Ascending aorta (tissue), 2 donors: ENCODE data around the gene FLCN. TPM values are rescaled to one million over a fixed set of nuclear protein-coding genes. Genes with fewer than 3 reads are reported as not detected.

Experiments
- DNase-seq, 2 donors: peaks; one replicate each; pipeline ENCODE4 v3.0.0-alpha.2; 2019; ENCODE audit warnings: low spot score in 2 of 2
- H3K27ac ChIP-seq, 2 donors: fragments of 200-600 bp; sonication (generic); one replicate each; pipeline ENCODE4 v1.5.1; 2016 to 2017; ENCODE audit warnings: mild to moderate bottlenecking in 1 of 2
- H3K27me3 ChIP-seq: fragments of 200-600 bp; sonication (generic); one replicate; pipeline ENCODE4 v1.5.1; 2017
- H3K36me3 ChIP-seq, 2 donors: fragments of 200-600 bp; sonication (generic); one replicate each; pipeline ENCODE4 v1.5.1; 2016
- H3K4me1 ChIP-seq, 2 donors: fragments of 200-600 bp; sonication (generic); one replicate each; pipeline ENCODE4 v1.5.1; 2016 to 2017; ENCODE audit warnings: mild to moderate bottlenecking in 1 of 2
- H3K4me3 ChIP-seq, 2 donors: fragments of 200-600 bp; sonication (generic); one replicate each; pipeline ENCODE4 v1.5.1; 2016 to 2017; ENCODE audit warnings: mild to moderate bottlenecking in 1 of 2
- H3K9me3 ChIP-seq, 2 donors: fragments of 200-600 bp; sonication (generic); one replicate each; pipeline ENCODE4 v1.5.1; 2016
- intact Hi-C: fragments of 100-400 bp; cut with DNase I; formaldehyde crosslinking; loops from one replicate; pipeline ENCODE4 v1.15.1; 2023
- total RNA-seq: library from RNA; depleted of rRNA; stranded (reverse); fragments of >200 nt; gene quantifications from one replicate; pipeline ENCODE4 v1.1.0, GENCODE V29; 2016
- TF ChIP-seq, protein P1 (sequence below), 3 experiments: fragments of 200-600 bp in 2 of 3; fragments of 450-650 bp in 1 of 3; sonication (generic) in 2 of 3; IDR thresholded peaks; one replicate each; pipeline ENCODE4 v1.5.1; 2016 to 2019; ENCODE audit warnings: antibody characterized with exemption in 3 of 3, mild to moderate bottlenecking in 1 of 3, moderate library complexity in 1 of 3

Gene FLCN
- total RNA-seq, 1 donor from 2014 or later, result 48.6 TPM

DNA sequence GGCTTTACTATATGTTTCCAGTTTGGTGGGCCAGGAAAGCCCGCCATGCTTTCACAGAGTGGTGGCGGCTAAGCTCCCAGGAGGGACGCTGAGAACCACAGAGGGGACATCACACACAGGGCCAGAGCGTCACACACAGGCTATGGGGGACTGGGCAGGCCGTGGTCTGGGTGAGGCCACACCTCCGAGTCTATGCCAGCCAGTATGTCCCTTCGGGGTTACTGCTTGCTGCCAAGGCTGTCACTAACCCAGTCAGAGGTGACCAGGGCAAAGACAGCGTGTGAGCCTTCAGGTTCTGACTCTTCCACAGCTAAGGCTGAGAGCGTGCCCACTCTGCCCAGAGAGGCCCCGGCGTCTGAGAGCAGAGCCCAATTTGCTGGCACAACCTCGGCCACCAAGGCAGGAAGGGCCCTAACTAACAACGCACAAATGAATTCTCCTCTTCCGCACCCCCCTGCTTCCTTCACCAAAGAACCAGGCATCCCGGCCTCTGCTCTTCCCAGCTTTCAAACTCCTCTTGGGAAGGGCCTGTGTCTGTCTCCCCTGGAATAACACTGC lies 33.7 kb downstream of the FLCN start:
- no peak for DNase-seq
- H3K36me3 ChIP-seq, result peaks cover 0 to 4% of the 10 kb centered on the region in 2 donors
- H3K4me1 ChIP-seq, result peaks cover 13 to 36% of the 10 kb centered on the region in 2 donors
- no peaks in the 10 kb centered on the region for H3K9me3 ChIP-seq
- no peak overlapping the region for H3K4me3 ChIP-seq
- H3K27ac ChIP-seq, result peak overlapping the region; percentile 89 to 90
- TF ChIP-seq, protein P1, sequence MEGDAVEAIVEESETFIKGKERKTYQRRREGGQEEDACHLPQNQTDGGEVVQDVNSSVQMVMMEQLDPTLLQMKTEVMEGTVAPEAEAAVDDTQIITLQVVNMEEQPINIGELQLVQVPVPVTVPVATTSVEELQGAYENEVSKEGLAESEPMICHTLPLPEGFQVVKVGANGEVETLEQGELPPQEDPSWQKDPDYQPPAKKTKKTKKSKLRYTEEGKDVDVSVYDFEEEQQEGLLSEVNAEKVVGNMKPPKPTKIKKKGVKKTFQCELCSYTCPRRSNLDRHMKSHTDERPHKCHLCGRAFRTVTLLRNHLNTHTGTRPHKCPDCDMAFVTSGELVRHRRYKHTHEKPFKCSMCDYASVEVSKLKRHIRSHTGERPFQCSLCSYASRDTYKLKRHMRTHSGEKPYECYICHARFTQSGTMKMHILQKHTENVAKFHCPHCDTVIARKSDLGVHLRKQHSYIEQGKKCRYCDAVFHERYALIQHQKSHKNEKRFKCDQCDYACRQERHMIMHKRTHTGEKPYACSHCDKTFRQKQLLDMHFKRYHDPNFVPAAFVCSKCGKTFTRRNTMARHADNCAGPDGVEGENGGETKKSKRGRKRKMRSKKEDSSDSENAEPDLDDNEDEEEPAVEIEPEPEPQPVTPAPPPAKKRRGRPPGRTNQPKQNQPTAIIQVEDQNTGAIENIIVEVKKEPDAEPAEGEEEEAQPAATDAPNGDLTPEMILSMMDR (IDR thresholded peaks at IDR 0.05), result no peak
- intact Hi-C loops, result loop anchor here (10.0 kb wide), 1 partner anchor 198 kb away; no protein-coding TSS in a partner anchor
- no peaks in the 10 kb centered on the region for H3K27me3 ChIP-seq

GRCh38 chr17:17201907-17202306 lies 35.1 kb downstream of the FLCN start:
- TF ChIP-seq, protein P1 (IDR thresholded peaks at IDR 0.05), result no peak
- H3K27me3 ChIP-seq, result no peaks in the 10 kb centered on the region
- peaks cover 0 to 4% of the 10 kb centered on the region in 2 donors for H3K36me3 ChIP-seq
- intact Hi-C loops, result loop anchor here (10.0 kb wide), 1 partner anchor 197 kb away; no protein-coding TSS in a partner anchor
- no peak overlapping the region for H3K27ac ChIP-seq
- no peaks in the 10 kb centered on the region for H3K9me3 ChIP-seq
- no peak overlapping the region for H3K4me3 ChIP-seq
- DNase-seq, result no peak
- H3K4me1 ChIP-seq, result peaks cover 13 to 33% of the 10 kb centered on the region in 2 donors

DNA sequence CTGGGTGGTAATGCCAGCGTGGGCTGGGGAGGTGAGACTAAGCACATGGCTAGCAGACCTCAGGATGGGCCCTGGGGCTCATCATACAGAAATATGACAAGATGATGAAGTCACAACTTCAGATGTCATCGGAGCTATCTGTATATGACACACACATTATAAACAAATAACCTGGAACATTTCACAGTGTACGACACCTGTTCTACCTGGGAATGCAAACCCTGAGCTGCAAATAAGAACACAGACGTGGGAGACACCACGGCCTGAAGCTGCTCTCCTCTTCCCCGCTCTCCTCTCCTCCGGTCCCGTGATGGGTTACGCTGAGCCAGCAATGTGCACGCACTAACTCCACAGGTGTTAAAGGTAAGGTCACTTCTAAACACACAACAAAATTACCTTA lies 35.7 kb downstream of the FLCN start:
- Histone ChIP-seq H3K4me3 (no peak overlapping the region), H3K27me3 (no peaks in the 10 kb centered on the region), H3K4me1 (peaks cover 8 to 29% of the 10 kb centered on the region in 2 donors), H3K27ac (no peak overlapping the region), H3K9me3 (no peaks in the 10 kb centered on the region), H3K36me3 (peaks cover 0 to 4% of the 10 kb centered on the region in 2 donors)
- no peak for DNase-seq
- intact Hi-C loops, result loop anchor here (10.0 kb wide), 1 partner anchor 196 kb away; no protein-coding TSS in a partner anchor
- TF ChIP-seq, protein P1 (IDR thresholded peaks at IDR 0.05), result no peak

DNA sequence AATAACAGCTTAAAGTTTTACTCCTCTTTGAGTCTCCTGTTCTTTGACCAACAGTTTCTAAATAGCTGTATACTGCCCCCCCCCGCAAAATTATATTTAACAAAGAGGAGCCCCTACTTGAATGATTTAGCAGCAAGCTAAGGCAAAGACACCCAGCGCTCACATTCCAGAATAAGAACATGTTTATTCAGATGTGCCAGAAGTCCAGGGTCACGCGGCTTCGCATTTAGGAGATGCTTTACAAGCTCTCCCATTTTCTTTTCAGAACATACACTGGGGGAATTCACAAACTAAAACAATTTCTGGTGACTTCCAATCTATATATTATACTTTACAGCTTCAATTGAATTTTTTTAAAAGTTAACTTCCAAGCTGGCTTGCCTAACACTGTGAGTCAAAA lies 36.1 kb downstream of the FLCN start:
- no peaks in the 10 kb centered on the region for H3K9me3 ChIP-seq
- TF ChIP-seq, protein P1 (IDR thresholded peaks at IDR 0.05), result no peak
- peaks cover 0 to 4% of the 10 kb centered on the region in 2 donors for H3K36me3 ChIP-seq
- no peaks in the 10 kb centered on the region for H3K27me3 ChIP-seq
- no peak for DNase-seq
- intact Hi-C loops, result loop anchor here (10.0 kb wide), 1 partner anchor 196 kb away; no protein-coding TSS in a partner anchor
- no peak overlapping the region for H3K4me3 ChIP-seq
- H3K4me1 ChIP-seq, result peaks cover 4 to 26% of the 10 kb centered on the region in 2 donors
- no peak overlapping the region for H3K27ac ChIP-seq

GRCh38 chr17:17200311-17200710 lies 36.7 kb downstream of the FLCN start:
- Histone ChIP-seq H3K27me3 (no peaks in the 10 kb centered on the region), H3K4me1 (peaks cover 0 to 20% of the 10 kb centered on the region in 2 donors), H3K27ac (no peak overlapping the region), H3K4me3 (no peak overlapping the region), H3K9me3 (no peaks in the 10 kb centered on the region), H3K36me3 (peaks cover 0 to 4% of the 10 kb centered on the region in 2 donors)
- no peak for DNase-seq
- intact Hi-C loops, result loop anchor here (10.0 kb wide), 1 partner anchor 196 kb away; no protein-coding TSS in a partner anchor
- TF ChIP-seq, protein P1 (IDR thresholded peaks at IDR 0.05), result no peak
